ENCODE results near the gene GTF3C1.

Gene GTF3C1

GRCh38 chr16:27417047-27417671 lies 132.6 kb downstream of the GTF3C1 start:
- DNase-seq: no peak

DNA sequence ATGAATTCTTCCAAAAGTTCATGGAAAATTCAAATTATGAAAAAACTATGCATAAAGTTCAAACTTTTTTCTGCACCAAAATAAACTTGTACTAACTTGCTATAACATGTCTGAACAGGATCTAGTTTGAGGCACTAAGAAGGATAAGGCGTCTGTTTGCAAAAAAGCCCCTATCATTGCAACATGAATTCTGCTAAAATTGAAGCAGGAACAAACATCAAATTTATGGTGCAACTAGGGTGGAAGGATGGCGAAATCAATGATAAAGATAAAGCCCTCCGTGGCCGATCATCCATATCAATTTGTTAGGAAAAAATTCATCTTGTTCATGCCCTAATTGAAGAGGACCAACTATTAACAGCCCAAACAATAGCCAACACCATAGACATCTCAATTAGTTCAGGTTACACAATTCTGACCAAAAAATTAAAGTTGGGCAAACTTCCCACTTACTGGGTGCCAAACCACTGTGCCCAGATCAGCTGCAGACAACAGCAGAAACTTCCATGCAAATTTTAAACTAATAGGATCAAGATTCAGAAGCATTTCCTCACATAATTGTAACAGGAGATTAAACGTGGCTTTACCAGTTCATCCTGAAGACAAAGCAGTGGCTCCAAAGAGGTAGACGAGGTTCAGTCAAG lies 134.8 kb downstream of the GTF3C1 start:
- DNase-seq: peak; percentile 44

- no peak for DNase-seq
Observed at GRCh38 chr16:27413956-27414355, 135.8 kb downstream of the GTF3C1 start.

GRCh38 chr16:27410761-27411160 lies 139.0 kb downstream of the GTF3C1 start:
- no peak for DNase-seq
